Measurements from ENCODE around the gene CAGE1. TPM values are rescaled to one million over a fixed set of nuclear protein-coding genes. Genes with fewer than 3 reads are reported as not detected.
"Not testable (repeated sequence)": the region's sequence is repeated elsewhere in the genome, so short reads cannot be mapped to it uniquely, and the experiment has no call there.

The CAGE1 gene
- total RNA-seq, 2 experiments from 2014 or later: 0.06 to 0.13 TPM

- ChIA-PET POLR2A (no interaction called here), CTCF (no interaction called here)
These were observed 21.8 kb upstream of the CAGE1 start for GRCh38 chr6:7411328-7411727.

GRCh38 chr6:7410851-7411250 is 21.3 kb upstream of the CAGE1 start:
- CTCF ChIA-PET: no interaction called here
- POLR2A ChIA-PET: no interaction called here

DNA sequence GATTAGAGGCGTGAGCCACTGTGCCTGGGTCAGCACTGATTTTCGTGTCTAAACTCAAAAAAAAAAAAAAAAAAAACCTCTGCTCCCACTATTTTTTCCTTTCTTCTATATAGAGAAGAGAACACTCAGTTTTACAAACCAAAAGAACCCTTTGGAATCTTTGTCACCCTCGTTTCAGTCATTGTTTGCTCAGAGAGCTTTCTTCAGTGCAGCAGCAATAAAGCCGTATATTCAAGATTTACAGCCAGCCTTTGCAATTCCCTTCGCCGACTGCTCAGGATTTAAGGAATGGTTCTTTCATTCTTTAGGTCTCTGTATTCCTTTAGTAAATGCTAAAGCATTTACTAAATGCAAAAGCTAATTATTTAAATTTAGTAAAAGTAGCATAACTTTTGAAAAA is 20.2 kb upstream of the CAGE1 start:
- POLR2A ChIA-PET: no interaction called here

GRCh38 chr6:7406743-7407142 is 17.2 kb upstream of the CAGE1 start:
- POLR2A ChIA-PET: no interaction called here
- CTCF ChIA-PET: no interaction called here

More for the DNA sequence above, 20.2 kb upstream of the CAGE1 start:
- CTCF ChIA-PET: no interaction called here

DNA sequence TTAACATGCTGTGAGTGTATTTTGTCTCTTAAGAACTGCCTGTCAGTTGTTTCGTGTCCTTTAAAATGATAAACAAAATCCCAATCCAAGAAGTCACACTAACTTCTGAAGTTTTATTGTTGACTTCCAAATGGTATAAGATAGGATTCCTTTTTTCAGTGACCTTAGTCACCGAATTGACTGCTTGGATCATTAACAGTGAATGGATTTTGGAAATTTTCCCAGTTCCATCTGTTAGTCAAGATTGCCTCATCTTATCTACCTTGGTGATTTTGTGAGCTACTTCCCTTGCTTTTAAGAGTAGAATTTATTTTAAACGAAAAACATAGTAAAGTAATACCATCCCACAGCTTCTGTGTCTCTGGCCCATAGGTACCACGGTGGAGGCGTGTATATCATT is 15.0 kb upstream of the CAGE1 start:
- POLR2A ChIA-PET: interaction anchor here (1.0 kb wide), 1 partner anchor 14 kb away, joined by 3 read pairs; no protein-coding TSS in a partner anchor
- CTCF ChIA-PET: interaction anchor here (1.3 kb wide), 1 partner anchor 92 kb away, joined by 3 read pairs; no protein-coding TSS in a partner anchor

DNA sequence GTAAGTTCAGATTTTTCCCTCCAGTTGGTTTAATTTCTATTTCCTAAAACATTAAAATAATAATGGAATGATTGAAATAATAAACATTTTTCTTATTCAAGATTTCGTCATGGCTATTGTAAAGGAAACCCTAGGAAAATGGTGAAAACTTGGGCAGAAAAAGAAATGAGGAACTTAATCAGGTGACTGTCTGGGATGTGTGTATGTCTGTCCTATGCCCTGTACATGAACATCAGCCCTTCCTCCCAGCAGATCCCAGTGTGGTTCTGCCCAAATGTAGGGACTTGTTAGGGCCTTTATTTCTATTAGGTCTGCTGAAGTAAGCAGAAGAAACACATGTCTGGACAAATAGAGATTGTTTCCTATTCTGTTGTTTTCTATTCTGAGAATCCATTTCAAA is 13.2 kb upstream of the CAGE1 start:
- CTCF ChIA-PET: no interaction called here
- POLR2A ChIA-PET: interaction anchor here (0.5 kb wide), 1 partner anchor 139 kb away, joined by 4 read pairs; no protein-coding TSS in a partner anchor

DNA sequence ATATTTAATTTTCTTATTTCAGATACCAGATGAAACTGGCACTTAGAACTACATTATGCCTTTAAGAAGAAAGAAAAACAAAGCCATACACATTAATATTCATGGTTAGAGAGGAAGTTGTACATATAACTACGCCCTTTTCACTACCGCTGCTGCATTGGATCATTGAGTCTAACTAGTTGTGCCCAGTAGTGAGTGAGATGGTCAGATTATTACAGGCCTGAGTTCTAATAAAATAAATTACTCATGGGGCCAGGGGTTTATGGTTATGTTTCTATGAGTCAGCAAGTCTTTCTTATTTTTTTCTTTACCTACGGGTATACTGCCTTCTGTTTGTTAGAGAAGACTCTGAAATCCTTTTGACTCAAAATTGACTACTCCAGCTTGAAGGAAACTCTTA is 11.5 kb upstream of the CAGE1 start:
- ChIA-PET CTCF (interaction anchor here (1.0 kb wide), 1 partner anchor 125 kb away, joined by 3 read pairs; no protein-coding TSS in a partner anchor), POLR2A (interaction anchor here (1.0 kb wide), 1 partner anchor 12 kb away, joined by 4 read pairs; the partner anchor contains the start of genes CAGE1 and RIOK1)

- ChIA-PET CTCF (no interaction called here), POLR2A (no interaction called here)
These were observed 2.9 kb upstream of the CAGE1 start for GRCh38 chr6:7392402-7392801.

GRCh38 chr6:7391151-7391550 is 1.6 kb upstream of the CAGE1 start:
- CTCF ChIA-PET: no interaction called here
- POLR2A ChIA-PET: no interaction called here

DNA sequence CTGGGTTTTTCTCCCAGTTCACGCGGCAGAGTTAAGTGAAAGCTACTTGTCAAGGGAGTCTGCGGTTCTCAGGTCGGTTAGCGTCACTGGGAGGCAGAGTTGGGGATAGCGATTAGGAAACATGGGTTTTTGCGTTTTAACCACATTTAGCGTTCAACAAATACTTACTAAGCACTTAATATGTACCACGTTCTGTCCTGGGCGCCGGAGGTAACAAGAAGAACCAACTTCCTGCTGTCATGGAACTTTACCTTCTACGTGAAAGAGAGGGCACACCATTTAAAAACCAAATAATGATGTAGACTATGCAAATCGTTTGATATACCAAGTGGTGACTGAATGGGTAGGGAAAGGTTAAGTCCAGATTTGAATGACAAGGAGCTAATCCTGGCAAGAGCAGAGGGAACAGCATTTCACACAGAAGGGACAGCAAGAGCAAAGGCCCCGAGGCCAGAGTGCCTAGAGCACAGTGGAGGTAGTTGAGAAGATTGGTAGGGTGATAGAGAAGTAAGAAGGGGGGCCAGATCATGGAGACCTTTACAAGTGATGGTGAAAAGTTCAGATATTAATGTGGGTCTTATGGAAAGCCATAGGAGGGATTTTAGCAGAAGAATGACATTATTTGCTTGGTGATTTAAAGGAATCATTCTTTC is 810 bp upstream of the CAGE1 start:
- ChIA-PET CTCF (interaction anchor here (1.1 to 1.5 kb wide), 2 partner anchors 78 to 94 kb away, joined by 3 to 8 read pairs; partner anchors contain the start of gene SSR1), POLR2A (interaction anchor here (1.0 to 1.5 kb wide), 7 partner anchors 11 to 712 kb away, joined by 3 to 9 read pairs (median 4); partner anchors contain the start of genes EEF1E1, SNRNP48 and SSR1)

DNA sequence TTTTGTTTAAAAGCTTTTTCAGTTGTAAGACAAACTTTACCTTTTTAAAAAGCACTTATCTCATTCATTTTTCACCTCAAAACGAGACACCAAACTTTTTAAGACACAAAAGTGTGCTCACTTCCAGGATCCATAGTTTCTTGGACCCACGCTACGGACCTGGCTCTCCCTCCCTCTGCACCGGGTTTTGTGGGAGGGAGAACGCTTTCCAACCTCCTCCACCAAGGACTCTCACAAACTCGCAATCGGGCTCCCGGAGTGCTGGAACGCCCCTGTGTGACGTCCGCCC is 436 bp downstream of the CAGE1 start:
- ChIA-PET CTCF (interaction anchor here (1.1 to 1.5 kb wide), 3 partner anchors 76 to 114 kb away, joined by 3 to 8 read pairs (median 4); partner anchors contain the start of gene SSR1), POLR2A (interaction anchor here (1.0 to 1.5 kb wide), 6 partner anchors 12 to 713 kb away, joined by 3 to 9 read pairs (median 4); partner anchors contain the start of genes EEF1E1, SNRNP48 and SSR1)

DNA sequence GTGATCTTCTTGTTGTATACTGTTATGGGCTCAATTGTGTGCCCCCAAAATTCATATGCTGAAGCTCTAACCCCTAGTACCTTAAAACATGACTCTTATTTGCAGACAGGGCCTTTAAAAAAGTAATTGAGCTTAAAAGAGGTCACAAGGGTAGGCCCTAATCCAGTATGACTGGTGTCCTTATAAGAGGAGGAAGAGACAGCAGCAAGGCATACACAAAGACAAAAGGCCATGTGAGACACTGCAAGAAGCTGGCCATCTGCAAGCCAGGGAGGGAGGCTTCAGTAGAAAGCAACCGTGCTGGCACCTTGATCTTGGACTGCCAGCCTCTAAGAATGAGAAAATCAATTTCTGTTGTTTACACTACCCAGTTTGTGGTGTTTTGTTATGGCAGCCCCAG is 8.4 kb downstream of the CAGE1 start:
- ChIA-PET POLR2A (no interaction called here), CTCF (no interaction called here)

GRCh38 chr6:7378740-7379139 is 10.8 kb downstream of the CAGE1 start:
- CTCF ChIA-PET: no interaction called here
- POLR2A ChIA-PET: no interaction called here

GRCh38 chr6:7377961-7378360 is 11.6 kb downstream of the CAGE1 start:
- POLR2A ChIA-PET: no interaction called here

DNA sequence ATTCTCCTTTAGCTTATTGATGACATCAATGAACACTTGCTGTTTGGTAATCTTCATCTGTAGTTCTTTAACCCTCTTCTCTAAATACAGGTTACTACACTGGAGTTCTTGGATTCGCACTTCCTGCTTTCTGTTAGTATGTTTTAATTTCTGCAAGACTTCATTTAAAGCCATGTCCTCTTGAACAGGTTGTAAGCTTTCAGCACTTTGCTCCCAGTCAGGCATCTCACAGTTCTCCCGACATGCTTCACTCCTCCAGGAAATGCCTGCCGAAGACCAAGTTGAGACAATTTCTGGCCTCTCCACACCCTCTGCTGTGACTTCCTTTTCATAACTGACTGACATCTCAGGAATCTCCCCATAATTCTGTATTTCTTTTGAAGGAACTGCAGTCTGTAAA is 15.8 kb downstream of the CAGE1 start:
- ChIA-PET POLR2A (no interaction called here), CTCF (no interaction called here)

More at GRCh38 chr6:7377961-7378360, 11.6 kb downstream of the CAGE1 start:
- CTCF ChIA-PET: no interaction called here

GRCh38 chr6:7367408-7367807 is 22.1 kb downstream of the CAGE1 start:
- ChIA-PET POLR2A (no interaction called here), CTCF (no interaction called here)

DNA sequence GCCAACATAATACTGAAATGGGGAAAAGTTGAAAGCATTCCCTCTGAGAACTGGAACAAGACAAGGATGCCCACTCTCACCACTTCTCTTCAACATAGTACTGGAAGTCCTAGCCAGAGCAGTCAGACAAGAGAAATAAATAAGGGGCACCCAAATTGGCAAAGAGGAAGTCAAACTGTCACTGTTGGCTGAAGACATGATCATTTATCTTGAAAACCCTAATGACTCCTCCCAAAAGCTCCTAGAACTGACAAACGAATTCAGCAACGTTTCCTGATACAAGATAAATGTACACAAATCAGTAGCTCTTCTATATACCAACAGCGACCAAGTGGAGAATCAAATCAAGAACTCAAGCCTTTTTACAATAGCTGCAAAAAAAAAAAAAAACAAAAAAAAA is 37.6 kb downstream of the CAGE1 start:
- CTCF ChIA-PET, POLR2A ChIA-PET: not testable (repeated sequence)

DNA sequence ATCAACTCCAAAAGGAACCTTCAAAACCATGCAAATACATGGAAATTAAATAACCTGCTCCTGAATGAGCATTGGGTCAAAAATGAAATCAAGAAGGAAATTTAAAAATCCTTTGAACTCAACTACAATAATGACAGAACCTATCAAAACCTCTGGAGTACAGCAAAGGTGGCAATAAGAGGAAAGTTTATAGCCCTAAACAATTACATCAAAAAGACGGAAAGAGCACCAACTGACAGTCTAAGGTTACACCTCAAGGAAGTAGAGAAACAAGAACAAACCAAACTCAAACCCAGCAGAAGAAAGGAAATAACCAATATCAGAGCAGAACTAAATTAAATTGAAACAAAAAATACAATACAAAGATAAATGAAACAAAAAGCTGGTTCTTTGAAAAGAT is 39.0 kb downstream of the CAGE1 start:
- POLR2A ChIA-PET, CTCF ChIA-PET: not testable (repeated sequence)

DNA sequence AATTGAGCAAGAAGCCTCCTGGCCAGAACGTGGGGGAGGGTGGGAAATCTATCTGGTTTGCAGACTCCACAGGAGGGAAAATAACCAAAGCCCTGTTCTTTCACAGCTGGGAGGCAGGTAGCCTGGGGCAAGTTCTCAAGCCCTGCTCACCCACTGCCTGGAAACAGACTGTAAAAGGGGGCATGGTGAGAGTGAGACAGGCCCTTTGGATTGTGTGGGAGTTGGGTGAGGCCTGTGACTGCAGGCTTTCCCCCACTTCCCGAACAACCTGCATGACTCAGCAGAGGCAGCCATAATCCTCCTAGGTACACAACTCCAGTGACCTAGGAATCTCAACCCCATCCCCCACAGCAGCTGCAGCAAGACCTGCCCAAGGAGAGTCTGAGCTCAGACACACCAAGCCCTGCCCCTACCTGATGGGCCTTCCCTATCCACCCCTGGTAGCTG is 42.0 kb downstream of the CAGE1 start:
- CTCF ChIA-PET: not testable (repeated sequence)

GRCh38 chr6:7344773-7345450 is 44.6 kb downstream of the CAGE1 start:
- CTCF ChIA-PET, POLR2A ChIA-PET: not testable (repeated sequence)

More for the DNA sequence above, 42.0 kb downstream of the CAGE1 start:
- POLR2A ChIA-PET: not testable (repeated sequence)

Data from activated CD8-positive, alpha-beta memory T cell treated with anti-CD3 and anti-CD28 coated beads for 36 hours (primary cell).